Glutamatergic neuron (in vitro differentiated cells): Measurements from ENCODE around the gene BATF. TPM values are rescaled to one million over a fixed set of nuclear protein-coding genes. Genes with fewer than 3 reads are reported as not detected.

ENCODE experiments used
- DNase-seq: peaks from one replicate; pipeline ENCODE4 v3.0.0; 2022
- H3K27ac Mint-ChIP-seq: one replicate; pipeline ENCODE4 v1.8.0; 2020; ENCODE audit warnings: mild to moderate bottlenecking, mixed read lengths, inconsistent platforms; ENCODE audit not compliant: unreplicated experiment
- H3K27me3 Mint-ChIP-seq: one replicate; pipeline ENCODE4 v1.8.0; 2020; ENCODE audit warnings: mild to moderate bottlenecking, moderate library complexity, mixed read lengths, inconsistent platforms; ENCODE audit not compliant: unreplicated experiment
- H3K36me3 Mint-ChIP-seq: one replicate; pipeline ENCODE4 v1.8.0; 2020; ENCODE audit warnings: mild to moderate bottlenecking, mixed read lengths, inconsistent platforms; ENCODE audit not compliant: unreplicated experiment
- H3K4me1 Mint-ChIP-seq: one replicate; pipeline ENCODE4 v1.8.0; 2020; ENCODE audit warnings: mild to moderate bottlenecking, low read depth, mixed read lengths, inconsistent platforms; ENCODE audit not compliant: unreplicated experiment
- H3K4me3 Mint-ChIP-seq: one replicate; pipeline ENCODE4 v1.8.0; 2020; ENCODE audit warnings: mild to moderate bottlenecking, mixed read lengths, inconsistent platforms; ENCODE audit not compliant: unreplicated experiment
- H3K9me3 Mint-ChIP-seq: one replicate; pipeline ENCODE4 v1.8.0; 2020; ENCODE audit warnings: mild to moderate bottlenecking, moderate library complexity, mixed read lengths, inconsistent platforms; ENCODE audit not compliant: unreplicated experiment
- CTCF ChIP-seq: fragments of 200-600 bp; sonication (generic); IDR thresholded peaks from one replicate; pipeline ENCODE4 v1.5.0; 2021; ENCODE audit not compliant: partially characterized antibody, unreplicated experiment
- total RNA-seq: library from RNA; stranded (reverse); fragmentation: NEBNext Ultra II Directional; extraction: Animal tissue kit (Norgen Biotek cat#: 25700); gene quantifications from one replicate; pipeline ENCODE4 v1.2.1, GENCODE V29; 2021; ENCODE audit not compliant: unreplicated experiment

Gene BATF
- total RNA-seq, 1 donor from 2014 or later: not detected

DNA sequence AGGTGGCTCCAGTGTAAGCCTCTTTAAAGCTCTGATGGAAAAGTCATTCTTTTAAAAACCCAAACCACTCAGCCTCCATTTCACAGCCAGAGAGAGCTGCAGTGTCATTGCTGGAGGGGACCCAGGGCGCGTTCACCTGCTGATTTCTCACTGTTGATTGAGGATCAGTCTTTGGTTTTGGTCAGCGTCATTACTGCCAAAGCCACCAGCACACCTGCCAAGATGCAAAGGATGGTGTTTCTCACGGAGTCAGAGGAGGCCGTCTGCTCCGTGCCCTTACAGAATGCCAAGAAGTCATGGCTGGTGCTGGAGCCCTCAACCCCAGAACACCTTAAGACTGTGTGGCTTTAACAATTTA is 32.8 kb upstream of the BATF start:
- H3K36me3 Mint-ChIP-seq: no peaks in the 10 kb centered on the region
- no peak overlapping the region for H3K27ac Mint-ChIP-seq
- no peak for TF ChIP-seq CTCF
- DNase-seq: no peak
- no peaks in the 10 kb centered on the region for H3K9me3 Mint-ChIP-seq
- no peaks in the 10 kb centered on the region for H3K27me3 Mint-ChIP-seq
- H3K4me3 Mint-ChIP-seq: no peak overlapping the region
- H3K4me1 Mint-ChIP-seq: no peaks in the 10 kb centered on the region

DNA sequence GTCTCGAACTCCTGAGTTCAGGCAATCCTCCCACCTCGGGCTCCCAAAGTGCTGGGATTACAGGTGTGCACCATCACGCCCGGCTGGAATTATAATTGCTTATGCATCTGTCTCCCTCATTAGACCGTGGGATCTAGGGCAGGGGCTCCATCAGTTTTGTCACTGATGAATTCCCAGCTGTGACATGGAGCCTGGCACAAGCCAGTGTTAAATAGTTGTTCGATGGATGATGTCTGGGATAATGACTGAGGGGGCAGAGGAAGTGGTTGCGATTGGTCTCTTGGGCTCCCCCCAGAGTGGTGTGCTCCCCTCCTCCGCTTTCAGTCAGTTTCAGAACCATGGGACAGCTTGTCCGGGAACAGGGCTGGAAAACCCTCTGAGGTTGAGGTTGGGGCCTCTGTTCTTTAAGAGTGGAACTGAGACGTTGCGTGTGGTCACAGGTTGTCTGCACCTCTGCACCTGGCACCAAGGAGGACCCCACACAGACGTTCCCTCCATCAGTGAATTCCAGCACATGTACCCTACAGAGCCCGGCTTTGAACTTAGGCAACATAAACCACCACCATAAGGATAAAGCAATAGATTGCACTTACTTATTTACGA is 30.8 kb upstream of the BATF start:
- no peaks in the 10 kb centered on the region for H3K36me3 Mint-ChIP-seq
- no peaks in the 10 kb centered on the region for H3K4me1 Mint-ChIP-seq
- TF ChIP-seq CTCF: no peak
- no peak for DNase-seq
- H3K27me3 Mint-ChIP-seq: no peaks in the 10 kb centered on the region
- H3K4me3 Mint-ChIP-seq: no peak overlapping the region
- no peak overlapping the region for H3K27ac Mint-ChIP-seq
- no peaks in the 10 kb centered on the region for H3K9me3 Mint-ChIP-seq

DNA sequence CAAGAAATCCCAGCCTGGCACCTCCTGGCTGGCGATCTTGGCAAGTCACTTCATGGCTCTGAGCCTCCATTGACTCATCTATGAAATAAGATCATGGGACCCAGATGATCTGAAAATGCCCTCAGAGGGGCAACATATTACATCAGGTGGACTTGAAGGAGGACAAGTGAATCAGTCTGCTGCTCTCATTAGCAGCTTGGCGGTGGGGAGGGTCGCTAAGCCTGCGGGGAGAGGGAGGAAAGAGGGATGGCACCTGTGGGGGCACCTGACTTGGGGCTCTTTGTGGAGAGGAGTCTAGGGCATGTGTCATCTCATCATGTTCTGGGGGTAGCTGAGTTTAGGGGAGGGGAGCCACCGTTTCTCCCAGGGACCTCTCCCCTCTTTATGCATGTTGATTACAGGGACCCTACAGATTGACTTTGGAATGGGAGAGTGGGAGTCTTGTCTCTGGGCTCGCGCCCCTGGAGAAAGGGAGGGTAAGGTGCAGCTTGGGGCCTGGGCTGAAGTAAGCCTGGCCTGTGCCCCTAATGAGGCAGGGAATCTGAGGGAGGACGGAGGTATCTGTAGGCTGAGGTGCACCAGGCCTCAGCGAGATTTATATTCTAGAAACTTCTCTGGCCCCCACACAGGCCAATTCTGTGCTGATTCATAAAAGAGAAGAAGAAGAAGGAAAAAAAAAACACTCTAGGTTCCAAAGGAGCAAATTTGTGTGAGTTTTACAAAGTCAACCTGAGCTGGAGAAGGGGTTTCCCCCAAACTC is 29.3 kb upstream of the BATF start:
- no peak for DNase-seq
- no peaks in the 10 kb centered on the region for H3K4me1 Mint-ChIP-seq
- H3K9me3 Mint-ChIP-seq: peaks cover 3% of the 10 kb centered on the region
- no peak overlapping the region for H3K27ac Mint-ChIP-seq
- TF ChIP-seq CTCF: no peak
- H3K4me3 Mint-ChIP-seq: no peak overlapping the region
- H3K27me3 Mint-ChIP-seq: peaks cover 2% of the 10 kb centered on the region
- H3K36me3 Mint-ChIP-seq: no peaks in the 10 kb centered on the region

DNA sequence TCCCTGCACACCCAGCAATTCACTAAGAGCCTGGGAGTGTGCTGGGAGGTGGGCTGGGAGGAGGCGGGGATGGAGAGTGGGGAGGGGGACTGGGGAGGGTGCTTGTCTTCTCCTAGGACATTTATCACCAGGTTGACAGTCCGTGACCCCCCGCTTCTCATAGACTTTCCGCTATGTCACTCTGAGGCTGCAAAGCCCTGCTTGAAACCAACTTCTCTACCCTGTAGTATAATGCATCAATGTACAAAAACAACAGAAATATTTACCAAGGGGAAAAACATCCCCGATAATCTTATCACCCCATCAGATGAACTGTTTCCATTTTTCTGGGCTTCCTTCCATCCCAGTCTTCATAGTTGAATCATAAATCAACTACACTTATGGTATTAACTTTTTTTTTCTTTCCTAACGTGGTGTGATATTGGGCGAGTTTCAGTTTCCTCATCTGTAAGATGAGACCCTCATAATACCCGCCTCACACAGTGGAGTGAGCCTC is 28.6 kb upstream of the BATF start:
- Mint-ChIP-seq H3K9me3 (peaks cover 3% of the 10 kb centered on the region), H3K36me3 (no peaks in the 10 kb centered on the region), H3K4me1 (no peaks in the 10 kb centered on the region), H3K4me3 (no peak overlapping the region), H3K27me3 (peaks cover 2% of the 10 kb centered on the region), H3K27ac (no peak overlapping the region)
- no peak for DNase-seq
- no peak for TF ChIP-seq CTCF

- no peak overlapping the region for H3K27ac Mint-ChIP-seq
- H3K4me1 Mint-ChIP-seq: no peaks in the 10 kb centered on the region
- DNase-seq: no peak
- H3K9me3 Mint-ChIP-seq: peaks cover 3% of the 10 kb centered on the region
- H3K36me3 Mint-ChIP-seq: no peaks in the 10 kb centered on the region
- no peak overlapping the region for H3K4me3 Mint-ChIP-seq
- no peak for TF ChIP-seq CTCF
- H3K27me3 Mint-ChIP-seq: peaks cover 2% of the 10 kb centered on the region
Observed at GRCh38 chr14:75494896-75495295, 27.4 kb upstream of the BATF start.
